Prostate gland (tissue), 2 donors: ENCODE measurements around the gene AGAP5.
"Not testable (repeated sequence)": the region's sequence is repeated elsewhere in the genome, so short reads cannot be mapped to it uniquely, and the experiment has no call there.

Experiments used
- POLR2AphosphoS5 ChIP-seq: sonication (generic); formaldehyde crosslinking; IDR thresholded peaks from one replicate; pipeline ENCODE4 v1.6.1; 2017; ENCODE audit warnings: antibody characterized with exemption
- TF ChIP-seq, protein P1 (sequence below), 4 experiments: fragments of 200-600 bp in 2 of 4; fragments of 450-650 bp in 2 of 4; sonication (generic) in 2 of 4; IDR thresholded peaks; 1 replicate in 3 of 4; 2 replicates in 1 of 4; pipeline ENCODE4 v1.5.1; 2016 to 2019; ENCODE audit warnings: antibody characterized with exemption in 4 of 4, mild to moderate bottlenecking in 2 of 4, moderate library complexity in 2 of 4

DNA sequence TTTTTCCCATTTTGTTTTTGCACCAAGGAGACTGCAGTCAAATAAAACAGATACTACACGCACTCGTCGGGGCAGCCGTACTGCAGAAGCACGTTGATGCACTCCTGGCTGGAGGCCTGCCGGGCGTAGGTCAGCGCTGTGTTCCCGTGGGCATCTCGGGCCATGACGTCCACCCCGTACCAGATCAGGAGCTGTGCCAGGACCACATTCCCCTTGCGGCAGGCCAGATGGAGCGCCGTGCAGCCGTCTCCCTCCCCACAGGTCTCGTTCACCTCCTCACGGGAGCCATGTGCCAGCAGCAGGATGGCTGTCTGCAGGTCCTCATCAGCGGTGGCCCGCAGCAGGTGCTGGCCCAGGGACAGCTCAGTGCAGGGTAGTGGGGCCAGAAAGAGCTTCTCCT lies 23.4 kb downstream of the AGAP5 start:
- TF ChIP-seq, protein P1, sequence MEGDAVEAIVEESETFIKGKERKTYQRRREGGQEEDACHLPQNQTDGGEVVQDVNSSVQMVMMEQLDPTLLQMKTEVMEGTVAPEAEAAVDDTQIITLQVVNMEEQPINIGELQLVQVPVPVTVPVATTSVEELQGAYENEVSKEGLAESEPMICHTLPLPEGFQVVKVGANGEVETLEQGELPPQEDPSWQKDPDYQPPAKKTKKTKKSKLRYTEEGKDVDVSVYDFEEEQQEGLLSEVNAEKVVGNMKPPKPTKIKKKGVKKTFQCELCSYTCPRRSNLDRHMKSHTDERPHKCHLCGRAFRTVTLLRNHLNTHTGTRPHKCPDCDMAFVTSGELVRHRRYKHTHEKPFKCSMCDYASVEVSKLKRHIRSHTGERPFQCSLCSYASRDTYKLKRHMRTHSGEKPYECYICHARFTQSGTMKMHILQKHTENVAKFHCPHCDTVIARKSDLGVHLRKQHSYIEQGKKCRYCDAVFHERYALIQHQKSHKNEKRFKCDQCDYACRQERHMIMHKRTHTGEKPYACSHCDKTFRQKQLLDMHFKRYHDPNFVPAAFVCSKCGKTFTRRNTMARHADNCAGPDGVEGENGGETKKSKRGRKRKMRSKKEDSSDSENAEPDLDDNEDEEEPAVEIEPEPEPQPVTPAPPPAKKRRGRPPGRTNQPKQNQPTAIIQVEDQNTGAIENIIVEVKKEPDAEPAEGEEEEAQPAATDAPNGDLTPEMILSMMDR (IDR thresholded peaks at IDR 0.05), result not testable (repeated sequence)
- TF ChIP-seq POLR2AphosphoS5, result not testable (repeated sequence)
